ACC112 (cell line): Measurements from ENCODE around the gene KRTAP5-8.

Experiments used
- H2AFZ ChIP-seq: fragments of 200-600 bp; sonication (generic); one replicate; pipeline ENCODE4 v1.6.0; 2017; ENCODE audit warnings: antibody characterized with exemption, low read length; ENCODE audit not compliant: unreplicated experiment
- H3K27ac ChIP-seq: fragments of 200-600 bp; sonication (generic); 2 replicates; pipeline ENCODE4 v1.5.1; 2014; ENCODE audit warnings: low read depth, mild to moderate bottlenecking, antibody characterized with exemption, low read length, moderate library complexity
- H3K27me3 ChIP-seq: fragments of 200-600 bp; sonication (generic); 2 replicates; pipeline ENCODE4 v1.6.1; 2014; ENCODE audit warnings: mild to moderate bottlenecking, antibody characterized with exemption, low read length, moderate library complexity, mixed read lengths; ENCODE audit not compliant: insufficient read depth
- H3K36me3 ChIP-seq: fragments of 200-600 bp; sonication (generic); 2 replicates; pipeline ENCODE4 v1.6.1; 2016; ENCODE audit warnings: mild to moderate bottlenecking, antibody characterized with exemption, low read length, moderate library complexity, mixed read lengths; ENCODE audit not compliant: insufficient read depth
- H3K4me1 ChIP-seq: fragments of 200-600 bp; sonication (generic); one replicate; pipeline ENCODE4 v1.6.1; 2016; ENCODE audit warnings: low read length, mixed read lengths; ENCODE audit not compliant: insufficient read depth, unreplicated experiment, control insufficient read depth
- H3K4me3 ChIP-seq: fragments of 200-600 bp; sonication (generic); 2 replicates; pipeline ENCODE4 v1.5.1; 2014; ENCODE audit warnings: mild to moderate bottlenecking, low read depth, low read length
- H3K79me2 ChIP-seq: fragments of 200-600 bp; sonication (generic); one replicate; pipeline ENCODE4 v1.6.0; 2016; ENCODE audit warnings: low read length; ENCODE audit not compliant: control insufficient read depth, unreplicated experiment, insufficient read depth

KRTAP5-8 gene

GRCh38 chr11:71545405-71545966, 7.7 kb downstream of the KRTAP5-8 start:
- Histone ChIP-seq H3K4me1 (no peaks in the 10 kb centered on the region), H3K36me3 (no peaks in the 10 kb centered on the region), H3K27ac (no peak overlapping the region), H3K79me2 (no peaks in the 10 kb centered on the region), H2AFZ (no peak overlapping the region), H3K27me3 (peaks cover 71% of the 10 kb centered on the region), H3K4me3 (no peak overlapping the region)

GRCh38 chr11:71548120-71548519, 10.3 kb downstream of the KRTAP5-8 start, which contains the start of gene KRTAP5-9:
TSS of gene KRTAP5-9 (plus strand) at chr11:71548420. CDS start at chr11:71548658, 238 bp downstream.
- Histone ChIP-seq H3K27me3 (peaks cover 67% of the 10 kb centered on the region), H3K4me3 (no peak within 1 kb of the TSS), H2AFZ (no peak within 1 kb of the TSS), H3K4me1 (no peaks in the 10 kb centered on the region), H3K36me3 (no peaks in the 10 kb centered on the region), H3K27ac (no peak within 1 kb of the TSS), H3K79me2 (no peaks in the 10 kb centered on the region)

GRCh38 chr11:71548716-71549151, 10.9 kb downstream of the KRTAP5-8 start:
- Histone ChIP-seq H3K4me3 (no peak overlapping the region), H3K27me3 (peaks cover 61% of the 10 kb centered on the region), H3K27ac (no peak overlapping the region), H3K4me1 (no peaks in the 10 kb centered on the region), H3K36me3 (no peaks in the 10 kb centered on the region), H2AFZ (no peak overlapping the region), H3K79me2 (no peaks in the 10 kb centered on the region)

- H3K36me3 ChIP-seq: no peaks in the 10 kb centered on the region
- no peak overlapping the region for H3K27ac ChIP-seq
- H3K79me2 ChIP-seq: no peaks in the 10 kb centered on the region
- no peaks in the 10 kb centered on the region for H3K4me1 ChIP-seq
- H2AFZ ChIP-seq: no peak overlapping the region
- H3K4me3 ChIP-seq: no peak overlapping the region
- peaks cover 44% of the 10 kb centered on the region for H3K27me3 ChIP-seq
These were observed 13.9 kb downstream of the KRTAP5-8 start for GRCh38 chr11:71551711-71552110.

GRCh38 chr11:71554996-71555395, 17.2 kb downstream of the KRTAP5-8 start:
- H3K36me3 ChIP-seq: no peaks in the 10 kb centered on the region
- no peak overlapping the region for H3K4me3 ChIP-seq
- no peaks in the 10 kb centered on the region for H3K4me1 ChIP-seq
- no peak overlapping the region for H2AFZ ChIP-seq
- no peak overlapping the region for H3K27ac ChIP-seq
- H3K79me2 ChIP-seq: no peaks in the 10 kb centered on the region
- H3K27me3 ChIP-seq: peaks cover 47% of the 10 kb centered on the region

GRCh38 chr11:71555508-71555907, 17.7 kb downstream of the KRTAP5-8 start:
- Histone ChIP-seq H3K4me3 (no peak overlapping the region), H3K79me2 (no peaks in the 10 kb centered on the region), H3K36me3 (no peaks in the 10 kb centered on the region), H2AFZ (no peak overlapping the region), H3K27ac (no peak overlapping the region), H3K4me1 (no peaks in the 10 kb centered on the region), H3K27me3 (peaks cover 43% of the 10 kb centered on the region)

GRCh38 chr11:71556018-71556417, 18.2 kb downstream of the KRTAP5-8 start:
- Histone ChIP-seq H3K27me3 (peaks cover 41% of the 10 kb centered on the region), H3K36me3 (no peaks in the 10 kb centered on the region)

GRCh38 chr11:71557257-71557656, 19.4 kb downstream of the KRTAP5-8 start:
- H3K36me3 ChIP-seq: no peaks in the 10 kb centered on the region
- H3K79me2 ChIP-seq: no peaks in the 10 kb centered on the region
- peaks cover 43% of the 10 kb centered on the region for H3K27me3 ChIP-seq
- H3K27ac ChIP-seq: no peak overlapping the region
- H3K4me1 ChIP-seq: no peaks in the 10 kb centered on the region
- H3K4me3 ChIP-seq: no peak overlapping the region
- no peak overlapping the region for H2AFZ ChIP-seq

More at GRCh38 chr11:71556018-71556417, 18.2 kb downstream of the KRTAP5-8 start:
- H2AFZ ChIP-seq: no peak overlapping the region
- no peaks in the 10 kb centered on the region for H3K4me1 ChIP-seq
- H3K79me2 ChIP-seq: no peaks in the 10 kb centered on the region
- no peak overlapping the region for H3K4me3 ChIP-seq
- no peak overlapping the region for H3K27ac ChIP-seq

- no peak overlapping the region for H2AFZ ChIP-seq
- peaks cover 59% of the 10 kb centered on the region for H3K27me3 ChIP-seq
- no peaks in the 10 kb centered on the region for H3K79me2 ChIP-seq
- no peaks in the 10 kb centered on the region for H3K36me3 ChIP-seq
- no peak overlapping the region for H3K4me3 ChIP-seq
- no peaks in the 10 kb centered on the region for H3K4me1 ChIP-seq
- H3K27ac ChIP-seq: no peak overlapping the region
These were observed 21.2 kb downstream of the KRTAP5-8 start for GRCh38 chr11:71558996-71559395.

GRCh38 chr11:71562120-71562519, 24.3 kb downstream of the KRTAP5-8 start:
- H3K79me2 ChIP-seq: no peaks in the 10 kb centered on the region
- H3K27ac ChIP-seq: no peak overlapping the region
- no peak overlapping the region for H2AFZ ChIP-seq
- H3K36me3 ChIP-seq: no peaks in the 10 kb centered on the region
- no peak overlapping the region for H3K4me3 ChIP-seq
- peaks cover 64% of the 10 kb centered on the region for H3K27me3 ChIP-seq
- H3K4me1 ChIP-seq: no peaks in the 10 kb centered on the region

GRCh38 chr11:71563406-71563805, 25.6 kb downstream of the KRTAP5-8 start:
- Histone ChIP-seq H3K27ac (no peak overlapping the region), H2AFZ (no peak overlapping the region), H3K27me3 (peaks cover 63% of the 10 kb centered on the region), H3K4me3 (no peak overlapping the region), H3K36me3 (no peaks in the 10 kb centered on the region), H3K4me1 (no peaks in the 10 kb centered on the region), H3K79me2 (no peaks in the 10 kb centered on the region)
